HCT116 (cell line): Measurements from ENCODE around the gene RXRA. TPM values are rescaled to one million over a fixed set of nuclear protein-coding genes. Genes with fewer than 3 reads are reported as not detected.

Experiments
- ATAC-seq: fragments of 200-7000 bp; cut with Tn5 transposase; 2 replicates; pipeline ENCODE4 v1.9.1; 2020; ENCODE audit warnings: mild to moderate bottlenecking, moderate library complexity
- BruUV-seq: library from RNA; stranded (reverse); fragments of 400-500 nt; replicated peaks from 2 replicates; lab custom pipeline; 2021; lab: Mats Ljungman, UMichigan
- CTCF ChIA-PET: fragments of 300-600 bp; sonication (Branson Sonifier 250); formaldehyde crosslinking; loops from one replicate; lab custom pipeline; 2021; ENCODE audit warnings: antibody characterized with exemption; lab: Charles Lee
- POLR2A ChIA-PET: fragments of 300-600, 350-600 bp; sonication (Branson Sonifier 250); formaldehyde crosslinking; loops from one replicate; lab custom pipeline; 2021; ENCODE audit warnings: antibody characterized with exemption; lab: Charles Lee
- RAD21 ChIA-PET, 2 experiments: fragments of 300-600 bp; sonication (Branson Sonifier 250); formaldehyde crosslinking; loops; one replicate each; lab custom pipeline; 2023; ENCODE audit warnings: low total read pairs in 2 of 2; ENCODE audit not compliant: uncharacterized antibody in 2 of 2, unreplicated experiment in 2 of 2, low non-redundant PET in 1 of 2; lab: Charles Lee
- DNase-seq: peaks from one replicate; pipeline ENCODE4 v3.0.0-alpha.2; 2010; ENCODE audit warnings: low read depth, low spot score
- H2AFZ ChIP-seq: fragments of 200-600 bp; shearing (Covaris generic), sonication (generic); 2 replicates; pipeline ENCODE4 v1.6.1; 2017; ENCODE audit warnings: low read depth, mixed run types, mixed read lengths, antibody characterized with exemption, low read length; ENCODE audit not compliant: poor library complexity, severe bottlenecking
- H3K27ac ChIP-seq: 2 replicates; pipeline ENCODE4 v1.5.1; 2012; ENCODE audit warnings: low read depth, low read length
- H3K27me3 ChIP-seq: fragments of 200-600 bp; sonication (generic); 2 replicates; pipeline ENCODE4 v1.6.1; 2016; ENCODE audit warnings: mixed run types, low read length, mixed read lengths; ENCODE audit not compliant: insufficient read depth
- H3K36me3 ChIP-seq, 2 experiments: fragments of 200-500 bp in 1 of 2; fragments of 200-600 bp in 1 of 2; sonication (Bioruptor generic) in 1 of 2; sonication (generic) in 1 of 2; 2 replicates each; pipeline versions ENCODE4 v1.5.1 to v1.6.1; 2014 to 2016; ENCODE audit warnings: low read length in 2 of 2, inconsistent platforms in 1 of 2, mixed read lengths in 1 of 2, mixed run types in 1 of 2; ENCODE audit not compliant: insufficient read depth in 2 of 2, control insufficient read depth in 1 of 2
- H3K4me1 ChIP-seq, 2 experiments: fragments of 200-600 bp in 1 of 2; sonication (generic) in 1 of 2; 2 replicates each; pipeline versions ENCODE4 v1.5.1 to v1.6.1; 2012 to 2017; ENCODE audit warnings: low read length in 2 of 2, inconsistent platforms in 1 of 2, mild to moderate bottlenecking in 1 of 2, mixed read lengths in 1 of 2, mixed run types in 1 of 2, moderate library complexity in 1 of 2; ENCODE audit not compliant: insufficient read depth in 2 of 2, control insufficient read depth in 1 of 2
- H3K4me2 ChIP-seq: fragments of 200-600 bp; sonication (generic); 2 replicates; pipeline ENCODE4 v1.6.1; 2017; ENCODE audit warnings: mixed run types, low read length, mixed read lengths
- H3K4me3 ChIP-seq, 2 experiments: fragments of 200-600 bp in 1 of 2; sonication (generic) in 1 of 2; replicated peaks in 1 of 2; 2 replicates each; pipeline ENCODE4 v1.5.1; 2011 to 2016; ENCODE audit warnings: low read length in 2 of 2, control low read depth in 1 of 2, low read depth in 1 of 2, mild to moderate bottlenecking in 1 of 2, mixed read lengths in 1 of 2, mixed run types in 1 of 2
- H3K79me2 ChIP-seq: fragments of 200-600 bp; sonication (generic); 2 replicates; pipeline ENCODE4 v1.6.1; 2017; ENCODE audit warnings: mild to moderate bottlenecking, mixed run types, low read length, moderate library complexity, mixed read lengths; ENCODE audit not compliant: insufficient read depth
- H3K9ac ChIP-seq: fragments of 200-600 bp; sonication (generic); 2 replicates; pipeline ENCODE4 v1.6.1; 2016; ENCODE audit warnings: low read length, mixed read lengths
- H3K9me2 ChIP-seq: fragments of 200-600 bp; sonication (generic), shearing (Covaris generic); 2 replicates; pipeline ENCODE4 v1.6.1; 2017; ENCODE audit warnings: mixed run types, mild to moderate bottlenecking, moderate library complexity; ENCODE audit not compliant: insufficient read depth
- H3K9me3 ChIP-seq, 2 experiments: fragments of 200-500 bp in 1 of 2; fragments of 200-600 bp in 1 of 2; sonication (Bioruptor generic) in 1 of 2; sonication (generic) in 1 of 2; 2 replicates each; pipeline ENCODE4 v1.6.1; 2014 to 2017; ENCODE audit warnings: low read length in 2 of 2, mixed read lengths in 2 of 2, inconsistent platforms in 1 of 2, low read depth in 1 of 2, mild to moderate bottlenecking in 1 of 2, mixed run types in 1 of 2, moderate library complexity in 1 of 2; ENCODE audit not compliant: control insufficient read depth in 1 of 2, insufficient read depth in 1 of 2
- H4K20me1 ChIP-seq: fragments of 200-600 bp; sonication (generic), shearing (Covaris generic); 2 replicates; pipeline ENCODE4 v1.6.1; 2017; ENCODE audit warnings: mixed run types, mild to moderate bottlenecking, moderate library complexity; ENCODE audit not compliant: insufficient read depth
- ATF3 ChIP-seq: IDR thresholded peaks from 2 replicates; pipeline ENCODE4 v1.6.1; 2012
- CBX3 ChIP-seq: IDR thresholded peaks from 2 replicates; pipeline ENCODE4 v1.6.1; 2012; ENCODE audit warnings: low read depth
- CEBPB ChIP-seq: IDR thresholded peaks from 2 replicates; pipeline ENCODE4 v1.6.1; 2012; ENCODE audit warnings: low read depth
- EGR1 ChIP-seq: IDR thresholded peaks from 2 replicates; pipeline ENCODE4 v1.6.1; 2012; ENCODE audit warnings: low read depth
- ELF1 ChIP-seq: IDR thresholded peaks from 2 replicates; pipeline ENCODE4 v1.6.1; 2012; ENCODE audit warnings: low read depth, borderline replicate concordance
- EZH2 ChIP-seq: fragments of 200-600 bp; sonication (generic); IDR thresholded peaks from 2 replicates; pipeline ENCODE4 v1.6.1; 2017; ENCODE audit warnings: antibody characterized with exemption, mixed run types
- FOSL1 ChIP-seq: IDR thresholded peaks from 2 replicates; pipeline ENCODE4 v1.6.1; 2012; ENCODE audit warnings: low read depth
- RAD21 ChIP-seq: IDR thresholded peaks from 2 replicates; pipeline ENCODE4 v1.6.1; 2012; ENCODE audit warnings: low read depth, mild to moderate bottlenecking
- REST ChIP-seq: IDR thresholded peaks from 2 replicates; pipeline ENCODE4 v1.6.1; 2012; ENCODE audit warnings: low read depth
- SRF ChIP-seq: IDR thresholded peaks from 2 replicates; pipeline ENCODE4 v1.6.1; 2012; ENCODE audit warnings: low read depth
- TCF7L2 ChIP-seq: IDR thresholded peaks from 2 replicates; pipeline ENCODE4 v1.7.0; 2011; ENCODE audit warnings: borderline replicate concordance, inconsistent platforms; ENCODE audit not compliant: insufficient read depth, insufficient read length; ENCODE audit errors: extremely low read depth
- ZBTB33 ChIP-seq: IDR thresholded peaks from 2 replicates; pipeline ENCODE4 v1.6.1; 2011; ENCODE audit warnings: mild to moderate bottlenecking, low read length, moderate library complexity; ENCODE audit not compliant: insufficient replicate concordance; ENCODE audit errors: extremely low read depth
- ZFX ChIP-seq: fragments of 450-650 bp; IDR thresholded peaks from 2 replicates; pipeline ENCODE4 v1.6.1; 2017
- ZNF274 ChIP-seq: fragments of 200-500 bp; sonication (Bioruptor generic); IDR thresholded peaks from 2 replicates; pipeline ENCODE4 v1.6.1; 2014; ENCODE audit warnings: mild to moderate bottlenecking, low read depth, low read length, inconsistent platforms
- intact Hi-C: fragments of 100-400 bp; cut with micrococcal nuclease; formaldehyde crosslinking; loops from 2 replicates; pipeline ENCODE4 v1.10.0; 2022
- total RNA-seq: library from RNA; stranded (reverse); gene quantifications from one replicate; pipeline ENCODE4 v1.2.1, GENCODE V29; 2021; ENCODE audit not compliant: unreplicated experiment

RXRA gene
- total RNA-seq, 1 experiment from 2014 or later: 43.9 TPM

GRCh38 chr9:134287591-134288491 is 38.4 kb upstream of the RXRA start:
- RAD21 ChIA-PET: no interaction called here
- no peak for TF ChIP-seq ZFX
- no peak for TF ChIP-seq ELF1
- TF ChIP-seq ATF3: no peak
- POLR2A ChIA-PET: interaction anchor here (0.6 kb wide), 1 partner anchor 15 kb away, joined by 5 read pairs; no protein-coding TSS in a partner anchor
- H3K4me1 ChIP-seq: peaks cover 0 to 4% of the 10 kb centered on the region in 2 experiments; a peak in 1 of 4 replicates
- H3K27ac ChIP-seq: no peak overlapping the region
- no peaks in the 10 kb centered on the region for H3K36me3 ChIP-seq
- ATAC-seq: no peak
- no peaks in the 10 kb centered on the region for H3K9me3 ChIP-seq
- H3K4me3 ChIP-seq: no peak overlapping the region
- no peak for DNase-seq
- H2AFZ ChIP-seq: no peak overlapping the region
- H3K4me2 ChIP-seq: no peak overlapping the region
- H3K27me3 ChIP-seq: no peaks in the 10 kb centered on the region
- H4K20me1 ChIP-seq: no peaks in the 10 kb centered on the region
- BruUV-seq: no TSS peak
- intact Hi-C loops: no loop called here
- CTCF ChIA-PET: no interaction called here
- H3K79me2 ChIP-seq: no peaks in the 10 kb centered on the region
- no peaks in the 10 kb centered on the region for H3K9me2 ChIP-seq
- H3K9ac ChIP-seq: no peak overlapping the region

- BruUV-seq: no TSS peak
- no peaks in the 10 kb centered on the region for H3K9me2 ChIP-seq
- no peak overlapping the region for H2AFZ ChIP-seq
- H3K79me2 ChIP-seq: no peaks in the 10 kb centered on the region
- H3K27ac ChIP-seq: no peak overlapping the region
- no peak for ATAC-seq
- POLR2A ChIA-PET: no interaction called here
- H3K4me3 ChIP-seq: no peak overlapping the region
- no peaks in the 10 kb centered on the region for H3K9me3 ChIP-seq
- no peak overlapping the region for H3K4me2 ChIP-seq
- CTCF ChIA-PET: no interaction called here
- H3K4me1 ChIP-seq: peaks cover 0 to 4% of the 10 kb centered on the region in 2 experiments; a peak in 1 of 4 replicates
- DNase-seq: no peak
- no peaks in the 10 kb centered on the region for H3K27me3 ChIP-seq
- H3K36me3 ChIP-seq: no peaks in the 10 kb centered on the region
- RAD21 ChIA-PET: no interaction called here
- H4K20me1 ChIP-seq: no peaks in the 10 kb centered on the region
- H3K9ac ChIP-seq: no peak overlapping the region
- intact Hi-C loops: no loop called here
- TF ChIP-seq RAD21 (no peak), CEBPB (no peak), TCF7L2 (no peak), SRF (no peak), EZH2 (no peak), ELF1 (no peak), ZFX (no peak), CBX3 (no peak), ZNF274 (no peak), ZBTB33 (no peak), FOSL1 (no peak), EGR1 (no peak), REST (no peak)
Measured at GRCh38 chr9:134288746-134289145, 37.5 kb upstream of the RXRA start.
